SK-N-SH treated with all-trans-retinoic acid at 6 μM for 48 hours (cell line): ENCODE data around the gene C17orf50.

ENCODE experiments used
- ATAC-seq: fragments of 200-7000 bp; cut with Tn5 transposase; 3 replicates; pipeline ENCODE4 v1.9.1; 2020; ENCODE audit warnings: mild to moderate bottlenecking, moderate library complexity
- ARNTL ChIP-seq: fragments of 450-650 bp; formaldehyde crosslinking; IDR thresholded peaks from 2 replicates; pipeline ENCODE4 v1.5.0; 2020; ENCODE audit warnings: low read depth, mild to moderate bottlenecking, moderate library complexity, borderline replicate concordance
- CSDC2 ChIP-seq: fragments of 250-450 bp; sonication (Bioruptor Pico); IDR thresholded peaks from 2 replicates; pipeline ENCODE4 v1.5.0; 2020; ENCODE audit warnings: mild to moderate bottlenecking, moderate library complexity
- CSRNP3 ChIP-seq: fragments of 250-450 bp; sonication (Bioruptor Pico); IDR thresholded peaks from 2 replicates; pipeline ENCODE4 v1.5.1; 2021; ENCODE audit warnings: mild to moderate bottlenecking, moderate library complexity
- ESRRG ChIP-seq: fragments of 250-450 bp; sonication (Bioruptor Pico); IDR thresholded peaks from 2 replicates; pipeline ENCODE4 v1.6.1; 2021; ENCODE audit warnings: mild to moderate bottlenecking
- GLIS3 ChIP-seq: fragments of 250-450 bp; sonication (Bioruptor Pico); IDR thresholded peaks from 2 replicates; pipeline ENCODE4 v1.5.0; 2020; ENCODE audit warnings: mild to moderate bottlenecking, moderate library complexity
- ISL1 ChIP-seq: fragments of 250-450 bp; sonication (Bioruptor Pico); IDR thresholded peaks from 2 replicates; pipeline ENCODE4 v2.1.2; 2022; ENCODE audit warnings: mild to moderate bottlenecking, moderate library complexity
- OSR1 ChIP-seq: fragments of 250-450 bp; sonication (Bioruptor Pico); IDR thresholded peaks from 2 replicates; pipeline ENCODE4 v1.8.0; 2022; ENCODE audit warnings: moderate library complexity, mild to moderate bottlenecking, inconsistent platforms
- PATZ1 ChIP-seq: fragments of 250-450 bp; sonication (Bioruptor Pico); IDR thresholded peaks from 2 replicates; pipeline ENCODE4 v1.8.0; 2020; ENCODE audit warnings: mild to moderate bottlenecking, moderate library complexity, borderline replicate concordance
- POU6F1 ChIP-seq: fragments of 250-450 bp; sonication (Bioruptor Pico); IDR thresholded peaks from 2 replicates; pipeline ENCODE4 v1.8.0; 2021; ENCODE audit warnings: low read depth, mild to moderate bottlenecking, moderate library complexity, borderline replicate concordance
- RARB ChIP-seq: fragments of 250-450 bp; sonication (Bioruptor Pico); IDR thresholded peaks from 2 replicates; pipeline ENCODE4 v1.8.0; 2021; ENCODE audit warnings: mild to moderate bottlenecking, moderate library complexity
- TCF4 ChIP-seq: fragments of 250-450 bp; sonication (Bioruptor Pico); IDR thresholded peaks from 2 replicates; pipeline ENCODE4 v1.8.0; 2021; ENCODE audit warnings: mild to moderate bottlenecking, moderate library complexity, borderline replicate concordance
- TOX ChIP-seq: fragments of 250-450 bp; sonication (Bioruptor Pico); IDR thresholded peaks from 2 replicates; pipeline ENCODE4 v1.8.0; 2021; ENCODE audit warnings: mild to moderate bottlenecking, moderate library complexity, borderline replicate concordance
- TSHZ2 ChIP-seq: fragments of 250-450 bp; sonication (Bioruptor Pico); IDR thresholded peaks from 2 replicates; pipeline ENCODE4 v1.5.0; 2020; ENCODE audit warnings: mild to moderate bottlenecking, moderate library complexity
- ZC3H10 ChIP-seq: fragments of 250-450 bp; sonication (Bioruptor Pico); IDR thresholded peaks from 2 replicates; pipeline ENCODE4 v1.5.1; 2021; ENCODE audit warnings: mild to moderate bottlenecking, moderate library complexity
- ZFP3 ChIP-seq: fragments of 250-450 bp; sonication (Bioruptor Pico); IDR thresholded peaks from 2 replicates; pipeline ENCODE4 v1.5.0; 2020; ENCODE audit warnings: mild to moderate bottlenecking, moderate library complexity
- ZFP30 ChIP-seq: fragments of 450-650 bp; formaldehyde crosslinking; IDR thresholded peaks from 2 replicates; pipeline ENCODE4 v1.5.0; 2022; ENCODE audit warnings: mild to moderate bottlenecking, moderate library complexity
- ZNF565 ChIP-seq: fragments of 450-650 bp; formaldehyde crosslinking; conservative IDR thresholded peaks from 2 replicates; pipeline ENCODE4 v1.5.0; 2020; ENCODE audit warnings: low read depth, mild to moderate bottlenecking, moderate library complexity
- ZNF70 ChIP-seq: fragments of 450-650 bp; formaldehyde crosslinking; IDR thresholded peaks from 2 replicates; pipeline ENCODE4 v1.5.0; 2020; ENCODE audit warnings: mild to moderate bottlenecking, moderate library complexity
- ZNF8 ChIP-seq: fragments of 450-650 bp; formaldehyde crosslinking; IDR thresholded peaks from 2 replicates; pipeline ENCODE4 v1.5.0; 2020; ENCODE audit warnings: mild to moderate bottlenecking, moderate library complexity

The C17orf50 gene

GRCh38 chr17:35716897-35717465 lies 43.7 kb upstream of the C17orf50 start:
- TF ChIP-seq ISL1 (CRISPR knock-in tag): no peak
- no peak for ATAC-seq

GRCh38 chr17:35717475-35717874 lies 43.2 kb upstream of the C17orf50 start:
- no peak for TF ChIP-seq ARNTL
- TF ChIP-seq ZNF8: no peak
- no peak for TF ChIP-seq OSR1 (CRISPR knock-in tag)
- no peak for TF ChIP-seq ISL1 (CRISPR knock-in tag)
- TF ChIP-seq ZNF70: no peak
- peak; percentile 69 for TF ChIP-seq TSHZ2 (CRISPR knock-in tag)
- no peak for TF ChIP-seq CSRNP3 (CRISPR knock-in tag)
- TF ChIP-seq RARB (CRISPR knock-in tag): no peak
- TF ChIP-seq ZNF565: no peak
- TF ChIP-seq TCF4 (CRISPR knock-in tag): peak; percentile 50; the same call in 1 of the 2 replicates
- TF ChIP-seq ZFP30 (CRISPR knock-in tag): no peak
- TF ChIP-seq, all 23 proteins: peak for 2
- no peak for ATAC-seq

- ATAC-seq: no peak
- no peak for TF ChIP-seq TOX (CRISPR knock-in tag)
- TF ChIP-seq GLIS3 (CRISPR knock-in tag): no peak
- TF ChIP-seq ESRRG (CRISPR knock-in tag): no peak
- no peak for TF ChIP-seq PATZ1 (CRISPR knock-in tag)
- no peak for TF ChIP-seq ISL1 (CRISPR knock-in tag)
- TF ChIP-seq ZC3H10 (CRISPR knock-in tag): no peak
- no peak for TF ChIP-seq ARNTL
- no peak for TF ChIP-seq ZNF8
- no peak for TF ChIP-seq CSDC2 (CRISPR knock-in tag)
- no peak for TF ChIP-seq RARB (CRISPR knock-in tag)
- TF ChIP-seq TCF4 (CRISPR knock-in tag): no peak
- TF ChIP-seq CSRNP3 (CRISPR knock-in tag): no peak
- TF ChIP-seq ZFP3 (CRISPR knock-in tag): no peak
- TF ChIP-seq TSHZ2 (CRISPR knock-in tag): no peak
- no peak for TF ChIP-seq POU6F1 (CRISPR knock-in tag)
- no peak for TF ChIP-seq ZFP30 (CRISPR knock-in tag)
These were observed 37.0 kb upstream of the C17orf50 start for GRCh38 chr17:35723735-35724134.
